B cell (primary cell): ENCODE measurements around the gene NLGN1. TPM values are rescaled to one million over a fixed set of nuclear protein-coding genes. Genes with fewer than 3 reads are reported as not detected.

Experiments
- ATAC-seq: fragments of 200-7000 bp; cut with Tn5 transposase; one replicate; pipeline ENCODE4 v1.10.0; 2021; ENCODE audit warnings: low read depth, mild to moderate bottlenecking, moderate number of reproducible peaks, moderate library complexity
- CTCF ChIA-PET: fragments of 350-600 bp; sonication (Branson Sonifier 250); formaldehyde crosslinking; loops from one replicate; lab custom pipeline; 2021; ENCODE audit warnings: antibody characterized with exemption, inconsistent platforms; lab: Charles Lee
- POLR2A ChIA-PET: fragments of 350-600 bp; sonication (Branson Sonifier 250); formaldehyde crosslinking; loops from one replicate; lab custom pipeline; 2021; ENCODE audit warnings: antibody characterized with exemption; lab: Charles Lee
- DNase-seq: peaks from one replicate; pipeline ENCODE4 v3.0.0; 2013
- H2AFZ ChIP-seq: 2 replicates; pipeline ENCODE4 v1.6.1; 2012; ENCODE audit warnings: mild to moderate bottlenecking, low read depth, low read length; ENCODE audit not compliant: insufficient read depth, poor library complexity, severe bottlenecking
- H3K27ac ChIP-seq, 2 donors: 1 replicate in 1 of 2; 2 replicates in 1 of 2; pipeline ENCODE4 v1.5.1; 2012 to 2013; ENCODE audit warnings: low read length in 2 of 2, mild to moderate bottlenecking in 2 of 2, moderate library complexity in 1 of 2
- H3K27me3 ChIP-seq, 4 experiments: fragments of 200-600 bp in 1 of 4; sonication (generic) in 1 of 4; replicated peaks in 1 of 4; 1 replicate in 2 of 4; 2 replicates in 2 of 4; pipeline versions ENCODE4 v1.6.1 to v1.7.0; 2013 to 2016; ENCODE audit warnings: low read length in 3 of 4, mild to moderate bottlenecking in 2 of 4, mixed read lengths in 1 of 4, moderate library complexity in 1 of 4; ENCODE audit not compliant: insufficient read depth in 4 of 4, control insufficient read depth in 3 of 4; ENCODE audit errors: control extremely low read depth in 1 of 4
- H3K36me3 ChIP-seq, 2 experiments: replicated peaks in 1 of 2; 1 replicate in 1 of 2; 2 replicates in 1 of 2; pipeline versions ENCODE4 v1.6.1 to v1.7.1; 2013; ENCODE audit warnings: low read length in 1 of 2; ENCODE audit not compliant: insufficient read depth in 2 of 2, control insufficient read depth in 1 of 2; ENCODE audit errors: control extremely low read depth in 1 of 2, extremely low read depth in 1 of 2
- H3K4me1 ChIP-seq, 2 donors: fragments of 200-600 bp in 1 of 2; sonication (generic) in 1 of 2; 1 replicate in 1 of 2; 2 replicates in 1 of 2; pipeline versions ENCODE4 v1.5.1 to v1.6.1; 2013 to 2017; ENCODE audit warnings: low read length in 2 of 2; ENCODE audit not compliant: control insufficient read depth in 2 of 2, insufficient read depth in 2 of 2
- H3K4me2 ChIP-seq: replicated peaks from 2 replicates; pipeline ENCODE3; 2012; ENCODE audit warnings: mild to moderate bottlenecking, low read depth, low read length; ENCODE audit not compliant: poor library complexity, severe bottlenecking
- H3K4me3 ChIP-seq, 5 experiments: fragments of 200-600 bp in 1 of 5; sonication (generic) in 1 of 5; 1 replicate in 3 of 5; 2 replicates in 2 of 5; pipeline versions ENCODE4 v1.5.1 to v1.7.0; 2011 to 2016; ENCODE audit warnings: low read length in 4 of 5, mild to moderate bottlenecking in 4 of 5, low read depth in 2 of 5, control low read depth in 1 of 5, moderate library complexity in 1 of 5; ENCODE audit not compliant: insufficient read depth in 1 of 5; ENCODE audit errors: control extremely low read depth in 1 of 5, extremely low read depth in 1 of 5
- H3K79me2 ChIP-seq: fragments of 200-600 bp; sonication (generic); one replicate; pipeline ENCODE4 v1.6.0; 2016; ENCODE audit warnings: low read length; ENCODE audit not compliant: control insufficient read depth, insufficient read depth
- H3K9ac ChIP-seq: fragments of 200-600 bp; sonication (generic); 2 replicates; pipeline ENCODE4 v1.6.1; 2017; ENCODE audit warnings: mild to moderate bottlenecking, low read length, moderate library complexity
- H3K9me3 ChIP-seq, 3 donors: one replicate each; pipeline versions ENCODE4 v1.6.1 to v1.7.1; 2013; ENCODE audit warnings: low read length in 2 of 3; ENCODE audit not compliant: control insufficient read depth in 2 of 3, insufficient read depth in 1 of 3; ENCODE audit errors: control extremely low read depth in 1 of 3
- H4K20me1 ChIP-seq: 2 replicates; pipeline ENCODE4 v1.6.0; 2012; ENCODE audit warnings: mild to moderate bottlenecking, low read length; ENCODE audit not compliant: insufficient read depth, control insufficient read depth, poor library complexity, severe bottlenecking
- H3K27ac Mint-ChIP-seq: one replicate; pipeline ENCODE4 v1.8.0; 2021; ENCODE audit warnings: mixed read lengths
- H3K27me3 Mint-ChIP-seq: one replicate; pipeline ENCODE4 v1.8.0; 2021; ENCODE audit warnings: mixed read lengths
- H3K4me1 Mint-ChIP-seq: one replicate; pipeline ENCODE4 v1.8.0; 2021; ENCODE audit warnings: mixed read lengths
- H3K4me3 Mint-ChIP-seq: one replicate; pipeline ENCODE4 v1.8.0; 2021; ENCODE audit warnings: mixed read lengths
- H3K9me3 Mint-ChIP-seq: one replicate; pipeline ENCODE4 v1.8.0; 2022; ENCODE audit warnings: mixed read lengths; ENCODE audit not compliant: insufficient read depth
- CTCF ChIP-seq: fragments of 200-600 bp; IDR thresholded peaks from one replicate; pipeline ENCODE4 v1.8.0; 2022; ENCODE audit warnings: antibody characterized with exemption, mild to moderate bottlenecking
- EZH2 ChIP-seq: IDR thresholded peaks from 2 replicates; pipeline ENCODE4 v1.6.1; 2012; ENCODE audit warnings: borderline replicate concordance, low read depth, mild to moderate bottlenecking, moderate library complexity, low read length; ENCODE audit not compliant: insufficient read depth, poor library complexity, severe bottlenecking
- WGBS: methylation state at CpG from one replicate; pipeline ENCODE4 v1.1.5; 2013; ENCODE audit warnings: missing lambda C conversion rate; ENCODE audit not compliant: insufficient coverage; 5-methylcytosine and 5-hydroxymethylcytosine counted together
- intact Hi-C: fragments of 100-400 bp; cut with micrococcal nuclease; formaldehyde crosslinking; loops from one replicate; pipeline ENCODE4 v1.10.0; 2022
- polyA plus RNA-seq: library from polyadenylated mRNA; depleted of rRNA; stranded (reverse); fragments of >200 nt; gene quantifications from 2 replicates; pipeline ENCODE4 v1.2.3, GENCODE V29; 2012
- total RNA-seq, 2 donors: library from RNA; stranded (reverse); fragments of 120-200 nt in 1 of 2; gene quantifications; 1 replicate in 1 of 2; 2 replicates in 1 of 2; pipeline versions ENCODE4 v1.2.3 to v1.2.4, GENCODE V29; 2013 to 2022

Gene NLGN1
- total and polyA plus RNA-seq, 2 donors (not counting 1 experiment from before 2014, with no cell fraction given): not detected

GRCh38 chr3:174061731-174062130 is 664.2 kb downstream of the NLGN1 start:
- H3K9me3 ChIP-seq: peaks cover 0 to 1% (median 0%) of the 10 kb centered on the region in 3 donors
- H3K4me2 ChIP-seq: no peak overlapping the region
- POLR2A ChIA-PET: no interaction called here
- no peaks in the 10 kb centered on the region for H3K4me1 ChIP-seq
- ATAC-seq: no peak
- no peaks in the 10 kb centered on the region for H3K36me3 ChIP-seq
- intact Hi-C loops: no loop called here
- no peak overlapping the region for H2AFZ ChIP-seq
- no peak overlapping the region for H3K27ac Mint-ChIP-seq
- TF ChIP-seq EZH2: no peak
- TF ChIP-seq CTCF: no peak
- no peak overlapping the region for H3K27ac ChIP-seq
- no peak overlapping the region for H3K9ac ChIP-seq
- DNase-seq: no peak
- H3K27me3 Mint-ChIP-seq: no peaks in the 10 kb centered on the region
- CTCF ChIA-PET: no interaction called here
- H3K4me1 Mint-ChIP-seq: no peaks in the 10 kb centered on the region
- no peak overlapping the region for H3K4me3 Mint-ChIP-seq
- no peaks in the 10 kb centered on the region for H3K27me3 ChIP-seq
- no peak overlapping the region for H3K4me3 ChIP-seq
- H4K20me1 ChIP-seq: no peaks in the 10 kb centered on the region
- WGBS: no CpG with 5 or more reads among the region's 1 CpG
- H3K9me3 Mint-ChIP-seq: peaks cover 6% of the 10 kb centered on the region
- no peaks in the 10 kb centered on the region for H3K79me2 ChIP-seq

- ChIA-PET POLR2A (no interaction called here), CTCF (no interaction called here)
- peaks cover 0 to 1% (median 0%) of the 10 kb centered on the region in 3 donors for H3K9me3 ChIP-seq
- ATAC-seq (no peak), DNase-seq (no peak)
- no peak overlapping the region for H3K9ac ChIP-seq
- no peak overlapping the region for H3K4me2 ChIP-seq
- no peaks in the 10 kb centered on the region for H4K20me1 ChIP-seq
- no peaks in the 10 kb centered on the region for H3K27me3 Mint-ChIP-seq
- no peak overlapping the region for H3K4me3 Mint-ChIP-seq
- no peaks in the 10 kb centered on the region for H3K79me2 ChIP-seq
- no peaks in the 10 kb centered on the region for H3K4me1 ChIP-seq
- no peak overlapping the region for H3K27ac Mint-ChIP-seq
- no peak overlapping the region for H3K27ac ChIP-seq
- no CpG with 5 or more reads among the region's 1 CpG for WGBS
- no peaks in the 10 kb centered on the region for H3K36me3 ChIP-seq
- H3K9me3 Mint-ChIP-seq: peaks cover 6% of the 10 kb centered on the region
- H3K27me3 ChIP-seq: no peaks in the 10 kb centered on the region
- no peak overlapping the region for H3K4me3 ChIP-seq
- no peak overlapping the region for H2AFZ ChIP-seq
- TF ChIP-seq CTCF (no peak), EZH2 (no peak)
- no peaks in the 10 kb centered on the region for H3K4me1 Mint-ChIP-seq
- intact Hi-C loops: no loop called here
These were observed 665.4 kb downstream of the NLGN1 start for GRCh38 chr3:174062923-174063322.
